ENCODE data around the gene MRGPRE.
"Not testable (repeated sequence)": the region's sequence is repeated elsewhere in the genome, so short reads cannot be mapped to it uniquely, and the experiment has no call there.

DNA sequence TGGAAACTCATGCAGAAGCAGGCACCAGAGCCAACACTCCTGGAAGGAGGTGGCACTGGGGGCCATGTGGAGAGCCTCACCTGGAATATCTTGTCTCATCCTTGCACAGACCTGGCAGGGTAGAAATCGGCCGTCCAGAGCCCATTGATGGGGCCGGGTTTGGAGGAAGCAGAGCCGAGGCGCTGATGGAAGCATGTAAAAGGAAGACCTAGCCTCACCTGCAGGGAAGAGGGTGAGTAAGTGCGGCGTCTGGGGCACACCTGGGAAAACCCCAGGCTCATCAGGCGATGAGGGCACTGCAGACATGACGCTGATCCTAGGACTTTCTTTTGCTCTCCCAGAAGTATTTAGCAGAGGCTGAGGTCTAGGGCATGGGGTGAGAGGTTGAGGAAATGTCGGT is 48.9 kb upstream of the MRGPRE start:
- TF ChIP-seq, protein P1, sequence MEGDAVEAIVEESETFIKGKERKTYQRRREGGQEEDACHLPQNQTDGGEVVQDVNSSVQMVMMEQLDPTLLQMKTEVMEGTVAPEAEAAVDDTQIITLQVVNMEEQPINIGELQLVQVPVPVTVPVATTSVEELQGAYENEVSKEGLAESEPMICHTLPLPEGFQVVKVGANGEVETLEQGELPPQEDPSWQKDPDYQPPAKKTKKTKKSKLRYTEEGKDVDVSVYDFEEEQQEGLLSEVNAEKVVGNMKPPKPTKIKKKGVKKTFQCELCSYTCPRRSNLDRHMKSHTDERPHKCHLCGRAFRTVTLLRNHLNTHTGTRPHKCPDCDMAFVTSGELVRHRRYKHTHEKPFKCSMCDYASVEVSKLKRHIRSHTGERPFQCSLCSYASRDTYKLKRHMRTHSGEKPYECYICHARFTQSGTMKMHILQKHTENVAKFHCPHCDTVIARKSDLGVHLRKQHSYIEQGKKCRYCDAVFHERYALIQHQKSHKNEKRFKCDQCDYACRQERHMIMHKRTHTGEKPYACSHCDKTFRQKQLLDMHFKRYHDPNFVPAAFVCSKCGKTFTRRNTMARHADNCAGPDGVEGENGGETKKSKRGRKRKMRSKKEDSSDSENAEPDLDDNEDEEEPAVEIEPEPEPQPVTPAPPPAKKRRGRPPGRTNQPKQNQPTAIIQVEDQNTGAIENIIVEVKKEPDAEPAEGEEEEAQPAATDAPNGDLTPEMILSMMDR (optimal IDR thresholded peaks at IDR 0.05 in 1 of 3, IDR thresholded peaks at IDR 0.05 in 1 of 3, conservative IDR thresholded peaks at IDR 0.05 in 1 of 3; ENCODE audit: extremely low read depth in 1 of 3, insufficient read depth in 2 of 3, low read length in 3 of 3) = not testable (repeated sequence)
- TF ChIP-seq EZH2 (IDR thresholded peaks at IDR 0.05; ENCODE audit: low read length) = not testable (repeated sequence)

All from keratinocyte (primary cell).